Eye (tissue), 1 donor: ENCODE measurements around the gene GPATCH8.
"Not testable (repeated sequence)": the region's sequence is repeated elsewhere in the genome, so short reads cannot be mapped to it uniquely, and the experiment has no call there.

Experiments used
- DNase-seq: peaks from one replicate; pipeline ENCODE4 v3.0.0-alpha.2; 2015

GPATCH8 gene

DNA sequence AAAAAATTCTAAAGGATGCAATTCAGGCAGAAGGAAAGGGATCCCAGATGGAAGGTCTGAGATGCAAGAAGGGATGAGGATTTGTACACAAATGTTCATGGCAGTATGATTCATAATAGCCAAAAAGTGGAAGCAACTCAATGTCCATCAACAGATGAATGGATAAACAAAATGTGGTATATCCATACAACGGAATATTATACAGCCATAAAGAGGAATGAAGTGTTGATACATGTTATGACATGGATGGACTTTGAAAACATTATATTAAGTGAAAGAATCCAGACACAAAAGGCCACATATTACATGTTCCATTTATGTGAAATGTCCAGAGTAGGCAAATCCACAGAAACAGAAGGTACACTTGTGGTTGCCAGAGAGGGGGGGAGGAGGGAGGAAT lies 23.9 kb upstream of the GPATCH8 start:
- DNase-seq, result no peak

DNA sequence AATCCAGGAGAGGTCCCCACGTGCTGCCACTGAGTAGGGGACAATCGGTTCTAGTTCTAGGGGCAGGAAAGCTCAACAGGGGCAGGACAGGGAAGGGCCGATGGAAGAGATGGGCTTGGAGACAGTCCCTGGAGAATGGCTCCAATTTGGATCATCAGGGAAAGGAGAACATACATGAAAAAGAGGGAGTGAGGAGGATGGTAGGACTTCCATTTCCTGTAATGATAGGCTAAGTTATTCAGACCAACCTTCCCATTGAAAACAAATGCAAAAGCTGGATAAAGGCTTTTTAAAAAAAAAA lies 20.4 kb upstream of the GPATCH8 start:
- DNase-seq, result no peak

DNA sequence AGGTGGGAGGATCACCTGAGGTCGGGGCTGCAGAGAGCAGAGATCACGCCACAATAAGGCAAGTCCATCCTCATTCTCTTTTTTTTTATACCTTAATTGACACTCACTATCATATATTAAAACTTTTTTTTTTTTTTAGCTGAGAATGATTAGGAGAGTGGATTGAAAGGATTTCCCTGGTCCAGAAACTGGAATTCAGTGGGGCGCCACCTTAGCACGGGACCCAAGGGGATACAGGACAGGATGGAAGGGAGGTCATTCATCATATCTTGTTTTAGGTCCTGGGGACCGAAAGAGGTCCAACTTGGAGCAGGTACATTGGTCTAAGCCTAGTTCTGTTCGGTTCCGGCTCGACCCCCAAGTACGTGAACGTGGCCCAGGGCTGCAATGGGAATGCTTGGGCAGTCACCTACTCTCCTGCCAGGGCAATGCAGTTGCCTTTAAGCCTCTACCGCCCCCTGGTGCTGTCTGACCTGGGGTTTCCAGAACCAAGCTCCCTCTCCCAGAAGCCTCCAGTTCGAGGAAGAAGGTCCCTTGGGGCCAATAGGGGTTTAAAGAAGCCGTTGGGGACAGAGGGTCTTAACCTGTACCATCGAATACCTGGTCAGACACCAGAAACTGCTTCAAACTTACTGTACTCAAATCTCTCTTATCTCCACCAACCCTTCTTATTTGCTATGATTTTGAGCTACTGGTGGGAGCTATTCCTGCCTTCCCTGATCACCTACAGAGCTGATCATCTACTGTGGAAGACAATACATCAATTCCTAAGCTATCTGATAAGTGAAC lies 19.9 kb upstream of the GPATCH8 start:
- DNase-seq, result no peak

DNA sequence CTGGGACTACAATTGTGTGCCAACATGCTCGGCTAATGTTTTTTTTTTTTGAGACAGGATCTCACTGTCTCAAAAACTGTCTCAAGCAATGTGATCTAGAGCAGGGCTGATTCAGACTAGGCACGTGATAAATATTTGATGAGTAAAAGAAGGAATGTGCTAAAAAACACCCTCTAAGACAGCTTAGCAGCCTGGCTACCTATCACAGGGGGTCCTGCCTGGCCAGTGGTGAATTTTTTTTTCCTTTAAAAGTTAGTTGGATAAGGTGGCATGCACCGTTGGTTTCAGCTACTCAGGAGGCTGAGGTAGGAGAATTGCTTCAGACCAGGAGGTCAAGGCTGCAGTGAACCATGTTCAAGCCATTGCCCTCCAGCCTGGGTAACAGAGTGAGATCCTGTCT lies 14.8 kb upstream of the GPATCH8 start:
- DNase-seq, result no peak

DNA sequence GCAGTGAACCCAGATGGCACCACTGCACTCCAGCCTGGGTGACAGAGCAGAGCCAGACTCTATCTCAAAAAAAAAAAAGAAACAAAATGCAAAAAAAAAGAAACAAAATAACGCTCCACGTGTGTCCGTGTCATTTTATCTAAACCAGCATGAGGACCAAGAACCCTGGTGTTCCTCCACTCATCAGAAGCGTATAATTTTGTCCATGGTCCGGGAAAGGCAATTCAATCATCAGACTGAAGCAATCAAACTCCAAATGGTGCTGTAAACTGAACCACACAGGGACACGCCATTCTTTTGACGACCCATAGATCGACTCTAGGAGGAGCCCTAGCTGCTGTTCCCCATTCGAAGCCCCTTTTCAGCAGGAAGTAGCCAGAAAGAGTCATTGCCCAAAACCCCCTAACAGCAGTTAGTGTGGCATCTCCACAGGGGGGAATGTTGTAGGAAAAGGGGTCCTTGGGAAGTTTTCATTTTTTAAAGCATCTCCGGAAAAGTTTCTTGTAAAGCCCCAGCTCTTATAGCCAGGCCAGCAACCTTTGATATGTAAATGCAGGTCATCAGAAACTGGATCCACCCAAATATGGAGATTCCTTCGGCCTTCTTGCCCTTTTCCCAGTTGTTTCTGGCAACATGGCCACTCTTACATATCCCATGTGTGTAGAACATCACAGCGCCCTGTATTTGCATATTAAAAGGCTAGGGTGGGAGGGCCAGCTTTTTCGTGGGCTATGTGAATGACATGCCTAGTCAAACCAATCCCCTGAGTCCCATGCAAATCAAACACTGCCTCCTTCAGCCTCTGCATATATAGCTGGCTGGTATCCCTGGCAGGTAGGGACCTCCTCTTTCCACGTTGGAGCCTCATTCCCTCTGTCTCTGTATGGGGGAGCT lies 8.3 kb upstream of the GPATCH8 start:
- peak; percentile 61 for DNase-seq

DNA sequence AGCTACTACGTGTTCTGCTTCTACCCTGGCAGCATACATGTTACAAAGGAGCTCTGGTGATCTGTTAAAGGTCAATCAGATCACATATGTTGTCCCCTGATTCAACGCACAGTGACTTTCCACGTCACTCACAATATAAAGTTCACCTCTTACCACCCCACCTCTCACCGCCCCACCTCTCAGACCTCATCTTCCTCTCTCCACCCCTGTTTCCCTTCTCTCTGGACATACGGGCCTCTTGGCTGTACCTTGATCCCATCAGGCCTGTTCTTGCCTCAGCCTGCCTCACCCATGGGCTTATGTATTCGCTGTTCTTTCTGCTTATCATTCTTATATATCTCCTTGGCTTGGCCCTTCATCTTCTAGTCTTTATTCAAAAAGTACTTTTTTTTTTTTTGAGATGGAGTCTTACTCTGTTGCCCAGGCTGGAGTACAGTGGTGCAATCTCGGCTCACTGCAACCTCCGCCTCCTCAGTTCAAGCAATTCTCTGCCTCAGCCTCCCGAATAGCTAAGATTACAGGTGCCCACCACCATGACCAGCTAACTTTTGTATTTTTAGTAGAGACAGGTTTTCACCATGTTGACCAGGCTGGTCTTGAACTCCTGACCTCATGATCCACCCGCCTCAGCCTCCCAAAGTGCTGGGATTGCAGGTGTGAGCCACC lies 3.9 kb upstream of the GPATCH8 start:
- DNase-seq, result not testable (repeated sequence)

DNA sequence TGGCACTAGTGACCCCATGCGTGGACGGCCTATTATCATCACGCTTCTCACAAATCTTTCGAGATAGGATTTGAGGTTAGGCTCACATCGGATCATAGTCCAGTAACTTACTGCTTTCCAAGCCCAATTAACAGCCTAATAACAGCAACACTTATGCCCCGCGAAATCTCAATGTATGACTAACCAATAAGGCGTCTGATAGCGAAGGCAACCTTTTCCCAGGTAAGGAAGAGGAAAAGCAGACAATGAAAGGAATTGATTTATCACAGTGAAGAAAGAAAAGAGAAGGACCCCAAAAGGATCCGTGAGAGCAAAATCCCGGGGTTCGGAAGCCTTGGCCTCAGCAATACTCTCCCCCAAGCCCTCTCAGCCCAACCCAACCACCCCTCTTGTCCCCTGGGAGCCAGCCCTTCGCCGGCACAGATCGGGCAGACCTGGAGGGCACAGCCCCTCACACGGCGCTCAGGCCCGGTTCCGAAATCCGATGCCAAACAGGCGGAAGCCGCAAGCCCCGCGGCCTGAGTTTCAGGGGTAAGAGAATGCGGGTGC lies 534 bp downstream of the GPATCH8 start:
- no peak for DNase-seq

DNA sequence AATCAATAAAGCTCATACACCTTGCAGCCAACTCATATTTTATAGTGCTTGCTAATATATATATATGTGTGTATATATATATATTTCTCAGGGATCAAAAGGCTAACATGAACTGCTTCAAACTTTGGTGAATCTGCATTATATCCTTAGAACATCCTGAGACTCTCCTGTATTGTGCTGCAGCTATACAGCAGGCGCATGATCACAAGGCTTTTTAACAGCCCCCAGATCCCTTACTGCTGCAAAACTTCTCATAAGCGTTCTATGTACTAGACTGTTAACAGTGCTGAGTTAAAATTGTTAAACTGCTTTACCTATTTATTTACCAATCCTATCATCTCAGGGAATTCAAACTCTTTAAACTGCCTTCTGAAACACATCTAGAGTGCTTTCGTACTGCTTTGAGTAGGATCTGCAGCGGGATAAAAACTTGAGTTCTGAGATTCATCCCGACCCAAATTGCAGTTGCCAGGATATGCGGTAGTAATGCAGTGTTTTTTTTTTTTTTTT lies 1.3 kb downstream of the GPATCH8 start:
- peak; percentile 42 for DNase-seq

DNA sequence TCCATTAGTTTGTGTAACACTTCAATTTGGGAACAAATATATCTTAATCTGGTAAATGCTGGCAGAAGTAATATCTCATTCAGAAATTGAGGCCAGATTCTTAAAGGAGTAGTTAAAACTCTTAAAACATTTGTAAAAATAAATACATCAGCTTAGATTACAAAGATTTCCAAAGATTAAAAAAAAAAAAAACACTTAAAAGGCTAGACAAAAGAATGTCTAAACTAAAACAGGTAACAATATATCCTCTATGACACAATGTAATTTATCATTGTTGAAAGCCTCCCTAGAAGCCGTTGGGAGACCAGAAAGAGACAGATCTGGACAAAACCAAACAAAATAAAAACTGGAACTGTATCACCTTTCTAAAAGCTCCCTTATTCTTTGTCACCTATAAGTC lies 3.5 kb downstream of the GPATCH8 start:
- DNase-seq, result no peak

DNA sequence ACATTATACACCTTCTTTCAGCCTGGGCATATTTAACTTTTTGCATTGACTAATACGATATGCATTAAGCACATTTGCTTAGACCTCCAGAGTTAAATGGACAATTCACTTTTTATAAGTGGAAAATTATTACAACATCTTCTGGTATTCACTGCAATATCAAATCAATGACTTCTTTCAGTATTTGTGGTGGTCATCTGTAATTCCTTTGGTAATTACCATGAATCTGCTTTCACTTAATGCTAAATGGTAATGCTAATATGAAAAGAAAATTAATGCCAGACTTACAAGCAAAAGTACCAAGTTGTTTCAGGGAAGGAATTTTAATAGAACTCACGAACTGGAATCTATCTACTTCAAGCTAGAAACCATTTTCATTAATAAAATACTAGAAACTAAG lies 6.4 kb downstream of the GPATCH8 start:
- no peak for DNase-seq

DNA sequence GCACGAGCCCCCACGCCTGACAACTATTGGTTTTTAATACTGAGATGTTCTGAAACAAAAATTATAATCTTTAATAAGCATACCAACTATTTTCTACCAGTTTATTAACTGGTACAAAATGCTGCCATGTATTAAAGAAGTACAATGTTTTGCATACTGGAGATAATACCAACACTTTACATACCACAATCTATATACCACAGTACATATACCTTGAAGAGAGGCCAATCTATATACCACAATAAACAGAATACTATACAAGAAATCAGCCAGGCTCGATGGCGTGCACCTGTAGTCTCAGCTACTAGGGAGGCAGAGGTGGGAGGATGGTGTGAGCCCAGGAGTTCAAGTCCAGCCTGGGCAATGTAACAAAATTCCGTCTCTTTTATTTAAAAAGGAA lies 9.9 kb downstream of the GPATCH8 start:
- DNase-seq, result no peak

DNA sequence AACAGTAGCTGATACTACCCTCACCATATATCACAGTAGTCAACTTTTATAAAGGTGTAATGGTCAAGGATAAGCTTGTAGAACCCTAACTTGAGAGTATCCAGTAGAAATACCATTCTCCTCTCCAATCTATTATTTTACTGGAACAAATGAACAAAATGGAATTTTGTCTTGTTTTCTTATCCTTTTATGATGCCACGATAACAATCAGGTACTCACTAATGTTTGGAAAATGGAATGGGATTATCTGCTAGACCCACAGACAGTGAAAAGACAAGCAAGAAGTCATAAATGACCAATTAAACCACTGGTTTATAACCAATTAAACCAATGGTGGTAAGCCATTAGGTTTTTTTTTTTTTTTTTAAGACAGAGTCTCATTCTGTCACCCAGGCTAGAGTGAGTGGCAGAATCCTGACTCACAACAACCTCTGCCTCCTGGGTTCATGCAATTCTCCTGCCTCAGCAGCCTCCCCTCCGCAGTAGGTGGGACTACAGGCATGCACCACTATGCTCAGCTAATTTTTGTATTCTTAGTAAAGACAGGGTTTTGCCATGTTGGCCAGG lies 10.4 kb downstream of the GPATCH8 start:
- DNase-seq, result no peak

DNA sequence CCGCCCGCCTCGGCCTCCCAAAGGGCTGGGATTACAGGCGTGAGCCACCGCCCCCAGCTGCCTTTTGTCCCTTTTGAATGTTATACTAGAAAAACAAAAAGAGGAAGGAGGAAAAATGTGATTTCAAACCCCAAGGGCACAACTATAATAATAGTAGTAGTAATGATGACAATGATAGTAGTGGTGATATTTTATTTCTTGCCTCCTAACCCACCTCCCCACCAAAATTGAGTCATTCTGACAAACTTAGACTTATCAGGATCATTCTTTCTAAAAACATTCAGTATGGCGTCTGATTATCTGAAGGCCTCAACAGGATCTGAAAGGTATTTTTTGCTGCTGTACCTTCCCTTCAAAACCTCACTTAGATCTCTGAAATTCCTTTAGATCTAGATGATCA lies 13.6 kb downstream of the GPATCH8 start:
- DNase-seq, result no peak

DNA sequence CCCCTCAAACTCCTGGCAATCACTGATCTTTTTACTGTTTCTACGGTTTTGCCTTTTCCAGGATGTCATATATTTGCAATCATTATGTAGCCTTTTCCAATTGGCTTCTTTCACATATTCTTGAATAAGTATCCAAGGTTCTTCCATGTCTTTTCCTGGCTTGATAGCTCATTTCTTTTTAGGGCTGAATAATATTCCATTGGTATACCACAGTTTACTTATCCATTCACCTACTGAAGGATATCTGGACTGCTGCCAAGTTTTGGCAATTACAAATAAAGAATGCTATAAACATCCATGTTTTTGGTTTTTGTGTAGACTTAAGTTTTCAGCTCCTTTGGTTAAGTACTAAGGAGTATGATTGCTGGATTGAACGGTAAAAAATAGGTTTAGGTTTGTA lies 16.0 kb downstream of the GPATCH8 start:
- no peak for DNase-seq

DNA sequence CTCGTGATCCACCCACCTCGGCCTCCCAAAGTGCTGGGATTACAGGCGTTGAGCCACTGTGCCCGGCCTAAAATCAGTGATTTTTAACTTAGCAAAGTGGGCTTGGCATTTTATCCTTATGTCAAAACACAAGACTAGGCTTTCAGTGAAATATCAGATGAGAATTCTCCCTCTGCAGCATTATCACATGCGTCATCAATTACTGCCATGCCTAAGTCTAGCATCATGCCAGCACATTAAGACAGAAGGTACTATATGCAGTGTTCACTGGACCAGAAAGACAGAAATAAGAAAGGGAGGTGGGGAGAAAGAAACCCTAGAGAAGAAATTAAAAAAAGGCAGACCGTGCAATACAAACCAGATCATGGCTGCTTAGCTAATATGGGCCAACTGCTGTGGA lies 29.8 kb downstream of the GPATCH8 start:
- no peak for DNase-seq

DNA sequence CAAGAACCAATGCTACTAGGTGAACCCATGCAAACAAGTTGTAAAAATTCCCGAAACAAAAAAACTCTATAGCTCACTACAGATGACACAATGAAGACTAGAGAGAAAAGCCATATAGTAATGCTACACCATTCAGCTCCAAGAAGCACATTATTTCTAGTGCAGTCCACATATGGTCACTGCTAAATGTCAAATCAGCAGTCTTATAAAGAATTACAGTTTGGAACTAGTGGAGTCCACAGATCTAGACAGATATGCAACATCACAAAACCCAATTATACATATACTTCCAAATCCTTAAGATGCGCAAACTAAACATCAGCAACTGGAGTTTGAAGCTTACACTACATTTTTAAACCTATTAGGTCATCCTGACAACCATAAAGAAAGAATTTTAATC lies 33.5 kb downstream of the GPATCH8 start:
- no peak for DNase-seq

DNA sequence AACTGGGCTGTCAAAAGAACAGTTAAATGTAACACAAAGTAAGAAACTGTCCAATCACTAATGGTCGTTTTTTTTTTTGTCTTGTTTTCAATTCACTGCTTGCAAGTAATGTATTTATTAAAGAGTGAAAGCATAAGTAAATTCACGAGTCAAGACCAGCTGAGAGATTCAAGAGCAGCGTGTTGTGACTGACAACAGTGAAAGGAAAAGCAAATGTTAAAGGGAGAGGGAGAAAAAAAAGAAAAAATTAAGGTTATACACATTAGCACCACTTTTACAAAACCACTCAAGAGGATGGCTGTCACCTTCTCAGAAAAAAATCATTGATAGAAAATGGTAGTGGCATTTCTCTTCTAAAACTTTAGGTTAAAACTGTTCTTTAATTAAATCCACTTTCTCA lies 36.1 kb downstream of the GPATCH8 start:
- DNase-seq, result no peak

DNA sequence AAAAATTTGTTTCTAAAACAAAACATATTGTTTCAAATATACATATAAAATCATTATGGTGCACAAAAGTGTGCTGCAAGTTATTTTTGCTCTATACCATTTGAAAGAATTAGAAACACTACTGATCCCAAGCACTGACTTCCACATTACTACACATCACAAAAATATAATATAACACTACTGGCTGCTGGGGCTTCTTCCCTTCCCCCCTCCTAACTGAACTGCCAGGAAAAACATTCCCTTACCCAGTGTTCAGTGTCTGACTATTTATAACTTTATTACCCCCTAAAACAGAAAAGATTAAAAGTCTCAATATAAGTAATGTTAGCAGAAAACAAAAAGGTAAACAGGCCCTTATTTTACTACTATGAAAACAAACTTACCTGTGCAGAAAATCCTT lies 36.9 kb downstream of the GPATCH8 start:
- DNase-seq, result no peak

DNA sequence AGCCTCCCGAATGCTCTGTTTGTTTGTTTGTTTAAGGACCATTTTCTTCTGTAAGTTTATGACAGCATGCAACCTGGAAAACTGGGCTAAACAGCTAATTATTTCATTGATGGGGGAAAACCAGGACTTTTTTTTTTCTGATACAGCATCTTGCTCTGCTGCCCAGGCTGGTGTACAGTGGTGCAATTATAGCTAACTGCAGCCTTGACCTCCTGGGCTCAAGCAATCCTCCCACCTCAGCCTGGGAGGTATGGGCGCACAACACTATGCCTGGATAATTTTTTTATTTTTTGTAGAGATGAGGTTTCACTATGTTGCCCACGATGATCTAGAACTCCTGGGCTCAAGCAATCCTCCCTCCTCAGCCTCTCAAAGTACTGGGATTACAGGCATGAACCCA lies 37.3 kb downstream of the GPATCH8 start:
- no peak for DNase-seq

DNA sequence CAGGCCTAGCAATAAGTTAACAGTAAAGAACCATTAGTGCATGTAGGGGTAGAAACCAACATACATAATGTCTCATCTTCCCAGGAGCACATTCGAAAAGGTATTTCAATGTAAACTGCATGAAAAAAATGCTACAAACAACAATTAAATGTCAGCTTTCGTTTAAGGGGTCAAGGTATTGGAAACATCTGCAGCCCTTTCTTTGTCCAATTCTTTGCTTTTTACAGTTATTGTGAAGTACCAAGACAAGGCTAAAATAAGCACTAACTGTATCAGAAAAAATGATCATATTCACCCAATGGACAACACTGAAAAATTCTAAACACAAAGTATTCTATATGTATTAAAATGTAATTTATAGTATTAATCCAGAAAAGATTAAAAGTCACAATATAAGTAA lies 37.9 kb downstream of the GPATCH8 start:
- no peak for DNase-seq

DNA sequence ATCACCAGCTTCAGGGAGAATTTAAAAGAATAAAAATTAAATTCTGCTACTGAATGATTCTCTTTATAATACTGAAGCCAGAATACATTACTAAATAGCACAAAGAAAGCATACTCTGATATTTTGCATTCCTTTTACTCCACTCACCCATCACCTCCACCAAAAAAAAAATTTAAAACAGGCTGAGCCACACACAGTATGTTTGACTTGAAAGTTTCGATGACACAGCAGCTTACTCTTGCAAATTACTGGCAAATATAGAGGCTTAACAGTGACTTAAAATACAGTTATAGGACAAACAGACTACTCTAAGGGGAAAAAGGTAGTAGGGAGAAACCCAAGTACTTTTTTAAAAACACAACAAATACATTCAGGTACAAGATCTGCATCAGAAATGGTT lies 39.2 kb downstream of the GPATCH8 start:
- no peak for DNase-seq

DNA sequence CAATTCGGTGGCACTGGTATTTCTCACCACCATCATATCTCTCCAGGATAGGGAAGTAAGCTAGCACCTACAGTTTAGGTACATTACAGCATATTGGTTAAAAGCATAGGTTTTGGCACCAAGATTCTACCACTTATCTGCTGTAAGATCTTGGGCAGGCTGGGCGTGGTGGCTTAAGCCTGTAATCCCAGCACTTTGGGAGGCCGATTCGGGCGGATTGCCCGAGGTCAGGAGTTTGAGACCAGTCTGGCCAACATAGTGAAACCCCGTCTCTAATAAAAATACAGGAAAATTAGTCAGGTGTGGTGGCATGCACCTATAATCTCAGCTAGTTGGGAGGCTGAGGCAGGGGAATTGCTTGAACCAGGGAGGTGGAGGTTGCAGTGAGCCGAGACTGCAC lies 51.4 kb downstream of the GPATCH8 start:
- no peak for DNase-seq

DNA sequence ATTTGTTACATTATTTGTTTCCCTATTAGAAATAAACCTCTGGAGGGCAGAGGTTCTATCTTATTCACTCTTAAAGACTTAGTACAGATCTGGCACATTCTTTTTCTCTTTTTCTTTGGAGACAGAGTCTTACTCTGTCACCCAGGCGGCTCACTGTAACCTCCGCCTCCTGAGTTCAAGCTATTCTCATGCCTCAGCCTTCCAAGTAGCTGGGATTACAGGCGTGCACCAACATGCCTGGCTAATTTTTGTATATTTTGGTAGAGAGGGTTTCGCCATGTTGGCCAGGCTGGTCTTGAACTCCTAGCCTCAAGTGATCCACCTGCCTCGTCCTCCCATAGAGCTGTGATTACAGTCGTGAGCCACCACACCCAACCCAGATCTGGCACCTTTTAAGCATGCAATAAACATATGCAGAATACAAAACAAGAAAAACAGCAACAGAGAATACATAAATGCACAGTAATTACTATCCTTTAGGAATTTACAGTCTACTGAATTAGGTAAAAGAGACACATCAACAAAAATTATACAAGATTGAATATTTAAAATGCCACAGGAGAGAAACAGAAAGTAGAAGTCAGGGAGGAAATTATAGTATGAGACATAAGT lies 52.1 kb downstream of the GPATCH8 start:
- no peak for DNase-seq
